GM12875 (cell line): ENCODE data around the gene ZNF526.

Experiments used
- H3K4me3 ChIP-seq: one replicate; pipeline ENCODE4 v1.5.1; 2011; ENCODE audit warnings: low read depth, low read length, control low read depth
- CTCF ChIP-seq: IDR thresholded peaks from 2 replicates; pipeline ENCODE4 v1.5.1; 2011; ENCODE audit warnings: low read depth, mild to moderate bottlenecking, control low read depth, inconsistent platforms, low read length, moderate library complexity, borderline replicate concordance; ENCODE audit not compliant: insufficient read depth

ZNF526 gene

GRCh38 chr19:42270346-42271044 is 50.4 kb downstream of the ZNF526 start:
- no peak for TF ChIP-seq CTCF
- H3K4me3 ChIP-seq: peak overlapping the region; percentile 67

DNA sequence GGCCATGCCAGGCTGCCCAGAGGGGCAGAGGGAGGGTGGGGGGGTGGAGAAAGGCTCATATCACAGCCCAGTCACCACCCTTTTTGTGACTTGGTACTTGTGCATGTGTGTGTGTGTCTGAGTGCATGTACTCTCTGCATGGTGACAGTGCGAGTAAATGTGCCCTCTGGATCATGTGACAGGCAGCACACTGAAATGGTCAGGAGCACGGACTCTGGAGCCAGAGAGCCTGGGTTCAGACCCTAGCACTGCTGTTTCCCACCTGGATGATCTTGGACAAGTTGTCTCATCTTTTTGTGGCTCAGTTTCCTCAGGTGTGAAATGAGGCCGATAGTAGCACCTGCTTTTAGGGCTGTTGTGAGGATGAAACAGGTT is 50.9 kb downstream of the ZNF526 start:
- TF ChIP-seq CTCF: no peak
- H3K4me3 ChIP-seq: peak overlapping the region; percentile 67

DNA sequence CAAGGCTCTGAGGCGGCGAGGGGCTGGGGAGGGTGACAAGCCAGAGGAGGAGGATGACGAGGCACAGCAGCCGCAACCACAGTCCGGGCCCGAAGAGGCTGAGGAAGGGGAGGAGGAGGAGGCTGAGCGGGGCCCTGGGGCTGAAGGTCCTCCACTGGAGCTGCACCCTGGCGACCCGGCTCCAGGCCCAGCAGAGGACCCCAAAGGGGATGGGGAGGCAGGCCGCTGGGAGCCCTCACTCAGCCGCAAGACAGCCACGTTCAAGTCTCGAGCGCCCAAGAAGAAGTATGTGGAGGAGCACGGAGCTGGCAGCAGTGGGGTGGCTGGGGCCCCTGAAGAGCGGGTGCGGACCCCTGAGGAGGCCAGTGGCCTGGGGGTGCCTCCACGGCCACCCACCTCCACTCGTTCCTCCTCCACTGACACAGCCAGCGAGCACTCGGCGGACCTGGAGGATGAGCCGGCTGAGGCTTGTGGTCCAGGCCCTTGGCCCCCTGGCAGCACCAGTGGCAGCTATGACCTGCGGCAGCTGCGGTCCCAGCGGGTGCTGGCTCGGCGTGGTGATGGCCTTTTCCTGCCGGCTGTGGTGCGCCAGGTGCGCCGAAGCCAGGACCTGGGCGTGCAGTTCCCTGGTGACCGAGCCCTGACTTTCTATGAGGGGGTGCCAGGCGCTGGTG is 51.9 kb downstream of the ZNF526 start:
- TF ChIP-seq CTCF: no peak
- no peak overlapping the region for H3K4me3 ChIP-seq

GRCh38 chr19:42272535-42272897 is 52.4 kb downstream of the ZNF526 start:
- TF ChIP-seq CTCF: no peak
- no peak overlapping the region for H3K4me3 ChIP-seq

DNA sequence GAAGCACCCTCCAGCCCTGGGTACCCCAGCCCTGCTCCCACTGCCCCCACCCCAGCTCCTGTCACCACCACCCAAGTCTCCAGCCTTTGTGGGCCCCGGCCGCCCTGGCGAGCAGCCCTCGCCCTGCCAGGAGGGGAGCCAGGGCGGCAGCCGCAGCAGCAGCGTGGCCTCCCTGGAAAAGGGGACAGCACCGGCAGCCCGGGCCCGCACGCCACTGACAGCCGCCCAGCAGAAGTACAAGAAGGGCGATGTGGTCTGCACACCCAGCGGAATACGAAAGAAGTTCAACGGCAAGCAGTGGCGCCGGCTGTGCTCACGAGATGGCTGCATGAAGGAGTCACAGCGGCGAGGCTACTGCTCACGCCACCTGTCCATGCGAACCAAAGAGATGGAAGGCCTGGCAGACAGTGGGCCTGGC is 52.9 kb downstream of the ZNF526 start:
- TF ChIP-seq CTCF: no peak
- H3K4me3 ChIP-seq: no peak overlapping the region

DNA sequence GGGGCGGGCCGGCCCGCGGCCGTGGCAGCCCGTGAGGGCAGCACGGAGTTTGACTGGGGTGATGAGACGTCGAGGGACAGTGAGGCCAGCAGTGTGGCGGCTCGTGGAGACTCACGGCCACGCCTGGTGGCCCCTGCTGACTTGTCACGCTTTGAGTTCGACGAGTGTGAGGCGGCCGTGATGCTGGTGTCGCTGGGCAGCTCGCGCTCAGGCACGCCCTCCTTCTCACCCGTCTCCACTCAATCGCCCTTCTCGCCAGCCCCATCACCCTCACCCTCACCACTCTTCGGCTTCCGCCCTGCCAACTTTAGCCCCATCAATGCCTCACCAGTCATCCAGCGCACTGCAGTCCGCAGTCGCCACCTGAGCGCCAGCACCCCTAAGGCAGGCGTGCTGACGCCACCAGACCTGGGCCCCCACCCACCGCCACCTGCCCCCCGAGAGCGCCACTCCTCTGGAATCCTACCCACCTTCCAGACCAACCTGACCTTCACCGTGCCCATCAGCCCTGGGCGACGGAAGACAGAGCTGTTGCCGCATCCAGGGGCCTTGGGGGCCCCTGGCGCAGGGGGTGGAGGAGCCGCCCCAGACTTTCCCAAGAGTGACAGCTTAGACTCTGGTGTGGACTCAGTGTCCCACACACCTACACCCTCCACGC is 53.4 kb downstream of the ZNF526 start:
- no peak overlapping the region for H3K4me3 ChIP-seq
- TF ChIP-seq CTCF: no peak

DNA sequence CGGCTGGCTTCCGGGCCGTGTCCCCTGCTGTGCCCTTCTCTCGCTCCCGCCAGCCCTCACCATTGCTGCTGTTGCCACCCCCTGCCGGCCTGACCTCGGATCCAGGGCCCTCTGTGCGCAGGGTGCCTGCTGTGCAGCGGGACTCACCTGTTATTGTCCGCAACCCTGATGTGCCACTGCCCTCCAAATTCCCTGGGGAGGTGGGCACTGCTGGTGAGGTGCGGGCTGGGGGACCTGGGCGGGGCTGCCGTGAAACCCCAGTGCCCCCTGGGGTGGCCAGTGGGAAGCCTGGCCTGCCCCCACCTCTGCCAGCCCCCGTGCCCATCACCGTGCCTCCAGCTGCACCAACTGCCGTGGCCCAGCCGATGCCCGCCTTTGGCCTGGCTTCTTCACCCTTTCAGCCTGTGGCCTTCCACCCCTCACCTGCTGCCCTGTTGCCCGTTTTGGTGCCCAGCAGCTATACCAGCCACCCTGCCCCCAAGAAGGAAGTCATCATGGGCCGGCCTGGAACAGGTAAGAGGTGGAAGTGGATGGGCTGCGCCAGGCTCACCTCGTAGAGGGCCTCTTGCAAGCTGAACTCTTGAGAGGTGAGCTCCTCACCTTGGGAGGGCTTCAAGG is 54.1 kb downstream of the ZNF526 start:
- no peak overlapping the region for H3K4me3 ChIP-seq
- no peak for TF ChIP-seq CTCF
